A549 (cell line): ENCODE data around the gene TSHZ2. TPM values are rescaled to one million over a fixed set of nuclear protein-coding genes. Genes with fewer than 3 reads are reported as not detected.

ENCODE experiments used
- ATAC-seq, 2 experiments: fragments of 200-7000 bp in 1 of 2; fragments of >200 bp in 1 of 2; cut with Nextera tagmentation in 1 of 2; cut with Tn5 transposase in 1 of 2; 3 replicates each; pipeline versions ENCODE4 v1.8.0 to v1.9.1; 2018 to 2020; ENCODE audit warnings: mild to moderate bottlenecking in 1 of 2, moderate library complexity in 1 of 2
- CTCF ChIA-PET: fragments of 300-600 bp; sonication (Branson Sonifier 250); formaldehyde crosslinking; extraction: SDS; loops from one replicate; lab custom pipeline; 2021; ENCODE audit warnings: antibody characterized with exemption, inconsistent platforms; lab: Yijun Ruan, JAX
- POLR2A ChIA-PET: fragments of 350-600 bp; formaldehyde crosslinking; extraction: SDS; loops from one replicate; lab custom pipeline; 2021; ENCODE audit warnings: antibody characterized with exemption, inconsistent platforms; lab: Yijun Ruan, JAX
- DNase-seq, 2 experiments: peaks; one replicate each; pipeline versions ENCODE4 v3.0.0 to v3.0.0-alpha.2; 2011 to 2016; ENCODE audit warnings: low read depth in 1 of 2, low spot score in 1 of 2
- FAIRE-seq: peaks from 2 replicates; lab custom pipeline; 2011; peaks lifted over from hg19 to GRCh38; lab: Jason Lieb, UNC
- H3K27ac ChIP-seq, 2 experiments: fragments of >200 bp; sonication (Bioruptor Twin); formaldehyde crosslinking; 3 replicates each; pipeline ENCODE4 v1.5.1; 2016 to 2017
- H3K4me1 ChIP-seq: fragments of >200 bp; sonication (Bioruptor Twin); formaldehyde crosslinking; 3 replicates; pipeline ENCODE4 v1.6.1; 2016
- H3K4me2 ChIP-seq: fragments of >200 bp; sonication (Bioruptor Twin); formaldehyde crosslinking; 3 replicates; pipeline ENCODE4 v1.6.1; 2016
- H3K4me3 ChIP-seq: fragments of >200 bp; sonication (Bioruptor Twin); formaldehyde crosslinking; 3 replicates; pipeline ENCODE4 v1.5.1; 2016
- H3K9me3 ChIP-seq: fragments of >200 bp; sonication (Bioruptor Twin); formaldehyde crosslinking; 3 replicates; pipeline ENCODE4 v1.6.1; 2016
- ATOH8 ChIP-seq: fragments of 250-450 bp; sonication (Bioruptor Pico); IDR thresholded peaks from 2 replicates; pipeline ENCODE4 v1.5.0; 2020; ENCODE audit warnings: low read depth, mild to moderate bottlenecking, moderate library complexity
- BCL3 ChIP-seq: fragments of >200 bp; sonication (Bioruptor Twin); formaldehyde crosslinking; IDR thresholded peaks from 3 replicates; pipeline ENCODE4 v1.6.1; 2016
- CBX8 ChIP-seq: fragments of 200-600 bp; sonication (generic); IDR thresholded peaks from 2 replicates; pipeline ENCODE4 v1.6.1; 2016
- CEBPB ChIP-seq, 2 experiments: fragments of >200 bp in 1 of 2; sonication (Bioruptor Twin) in 1 of 2; formaldehyde crosslinking in 1 of 2; IDR thresholded peaks; 2 replicates each; pipeline ENCODE4 v1.6.1; 2012 to 2016
- CTCF ChIP-seq: fragments of >200 bp; sonication (Bioruptor Twin); formaldehyde crosslinking; IDR thresholded peaks from 3 replicates; pipeline ENCODE4 v1.5.1; 2016
- E2F6 ChIP-seq: IDR thresholded peaks from 2 replicates; pipeline ENCODE4 v1.6.1; 2012; ENCODE audit warnings: low read depth, borderline replicate concordance
- EHMT2 ChIP-seq: fragments of 200-600 bp; sonication (generic); IDR thresholded peaks from 2 replicates; pipeline ENCODE4 v1.6.1; 2016; ENCODE audit warnings: antibody characterized with exemption, low read depth, mild to moderate bottlenecking, moderate library complexity
- ELK1 ChIP-seq: fragments of 150-350 bp; IDR thresholded peaks from 2 replicates; pipeline ENCODE4 v1.6.1; 2014; ENCODE audit warnings: low read depth, mild to moderate bottlenecking, low read length
- EP300 ChIP-seq, 2 experiments: fragments of >200 bp; sonication (Bioruptor Twin); formaldehyde crosslinking; IDR thresholded peaks; 2 replicates in 1 of 2; 3 replicates in 1 of 2; pipeline ENCODE4 v1.6.1; 2016 to 2017
- FOSB ChIP-seq: fragments of 250-450 bp; sonication (Bioruptor Pico); IDR thresholded peaks from 2 replicates; pipeline ENCODE4 v1.5.0; 2020; ENCODE audit warnings: mild to moderate bottlenecking, moderate library complexity
- FOSL2 ChIP-seq, 2 experiments: fragments of 450-650 bp in 1 of 2; fragments of >200 bp in 1 of 2; sonication (Bioruptor Twin) in 1 of 2; formaldehyde crosslinking; IDR thresholded peaks; 2 replicates each; pipeline versions ENCODE4 v1.5.0 to v1.6.1; 2016 to 2020; ENCODE audit warnings: mild to moderate bottlenecking in 1 of 2, moderate library complexity in 1 of 2
- FOXS1 ChIP-seq: fragments of 250-450 bp; sonication (Bioruptor Pico); IDR thresholded peaks from 2 replicates; pipeline ENCODE4 v1.5.0; 2020; ENCODE audit warnings: mild to moderate bottlenecking, moderate library complexity
- GATA3 ChIP-seq: IDR thresholded peaks from 2 replicates; pipeline ENCODE4 v1.6.1; 2012; ENCODE audit warnings: borderline replicate concordance
- HES2 ChIP-seq: fragments of >200 bp; sonication (Bioruptor Twin); formaldehyde crosslinking; IDR thresholded peaks from 2 replicates; pipeline ENCODE4 v1.6.1; 2016
- HOXB13 ChIP-seq: fragments of 250-450 bp; sonication (Bioruptor Pico); IDR thresholded peaks from 2 replicates; pipeline ENCODE4 v1.5.0; 2020; ENCODE audit warnings: low read depth, mild to moderate bottlenecking, moderate library complexity
- KDM1A ChIP-seq: fragments of 200-600 bp; sonication (generic); IDR thresholded peaks from 2 replicates; pipeline ENCODE4 v1.6.1; 2016; ENCODE audit warnings: low read depth, mild to moderate bottlenecking
- KDM5A ChIP-seq: fragments of 200-600 bp; sonication (generic); IDR thresholded peaks from 2 replicates; pipeline ENCODE4 v1.6.1; 2016; ENCODE audit warnings: antibody characterized with exemption, mild to moderate bottlenecking
- MAZ ChIP-seq: fragments of 150-350 bp; IDR thresholded peaks from 2 replicates; pipeline ENCODE4 v1.6.1; 2014; ENCODE audit warnings: antibody characterized with exemption, low read depth, low read length, borderline replicate concordance
- MYC ChIP-seq: IDR thresholded peaks from 2 replicates; pipeline ENCODE4 v1.6.1; 2012; ENCODE audit warnings: mild to moderate bottlenecking, inconsistent platforms, low read length, improper control_type of control experiment, borderline replicate concordance
- NFE2L2 ChIP-seq: fragments of 150-350 bp; conservative IDR thresholded peaks from 2 replicates; pipeline ENCODE4 v1.6.1; 2014; ENCODE audit warnings: low read length
- NR3C1 ChIP-seq: fragments of >200 bp; sonication (Bioruptor Twin); formaldehyde crosslinking; IDR thresholded peaks from 3 replicates; pipeline ENCODE4 v1.6.1; 2017
- PBX3 ChIP-seq: IDR thresholded peaks from 2 replicates; pipeline ENCODE4 v1.6.1; 2012
- PHF8 ChIP-seq: fragments of 200-600 bp; sonication (generic); IDR thresholded peaks from 2 replicates; pipeline ENCODE4 v1.6.1; 2016; ENCODE audit warnings: low read depth, mild to moderate bottlenecking, antibody characterized with exemption, moderate library complexity, borderline replicate concordance
- POLR2A ChIP-seq: IDR thresholded peaks from 2 replicates; pipeline ENCODE4 v1.6.1; 2012; ENCODE audit warnings: mild to moderate bottlenecking, low read length
- POLR2AphosphoS2 ChIP-seq: conservative IDR thresholded peaks from 2 replicates; pipeline ENCODE4 v1.6.1; 2012; ENCODE audit warnings: low read length, improper control_type of control experiment, inconsistent platforms
- RARB ChIP-seq: fragments of 250-450 bp; sonication (Bioruptor Pico); IDR thresholded peaks from 2 replicates; pipeline ENCODE4 v1.8.0; 2021; ENCODE audit warnings: mild to moderate bottlenecking, moderate library complexity
- RFX5 ChIP-seq: fragments of 450-650 bp; IDR thresholded peaks from 2 replicates; pipeline ENCODE4 v1.7.1; 2014; ENCODE audit warnings: antibody characterized with exemption, mild to moderate bottlenecking, moderate library complexity
- RNF2 ChIP-seq: fragments of 200-600 bp; sonication (generic); IDR thresholded peaks from 2 replicates; pipeline ENCODE4 v1.6.1; 2016; ENCODE audit warnings: low read depth, mild to moderate bottlenecking, antibody characterized with exemption, moderate library complexity, borderline replicate concordance
- SMC3 ChIP-seq: fragments of >200 bp; sonication (Bioruptor Twin); formaldehyde crosslinking; IDR thresholded peaks from 3 replicates; pipeline ENCODE4 v1.6.1; 2018; ENCODE audit warnings: inconsistent platforms
- TFCP2L1 ChIP-seq: fragments of 250-450 bp; sonication (Bioruptor Pico); IDR thresholded peaks from 2 replicates; pipeline ENCODE4 v1.5.0; 2021; ENCODE audit warnings: mild to moderate bottlenecking
- ZC3H11A ChIP-seq: fragments of 450-650 bp; IDR thresholded peaks from 2 replicates; pipeline ENCODE4 v1.6.1; 2014; ENCODE audit warnings: antibody characterized with exemption, mild to moderate bottlenecking
- ZNF302 ChIP-seq: fragments of 250-450 bp; sonication (Bioruptor Pico); IDR thresholded peaks from 2 replicates; pipeline ENCODE4 v1.9.0; 2021; ENCODE audit warnings: inconsistent platforms, mild to moderate bottlenecking, moderate library complexity
- ZSCAN20 ChIP-seq: fragments of 250-450 bp; sonication (Bioruptor Pico); IDR thresholded peaks from 2 replicates; pipeline ENCODE4 v1.8.0; 2022; ENCODE audit warnings: mild to moderate bottlenecking, moderate library complexity
- WGBS: methylation state at CpG from one replicate; pipeline ENCODE4 v1.1.6; 2017; ENCODE audit errors: missing lambda C conversion rate; 5-methylcytosine and 5-hydroxymethylcytosine counted together
- polyA plus RNA-seq, 4 experiments: library from polyadenylated mRNA; depleted of rRNA in 3 of 4; stranded (reverse); fragments of >200 nt; fragmentation: RNase III in 1 of 4; extraction: RNeasy Plus Mini Kit Qiagen cat#74134 plus additional on column Dnase treatment in 1 of 4; gene quantifications; 2 replicates in 3 of 4; 3 replicates in 1 of 4; pipeline ENCODE4 v1.2.3, GENCODE V29; 2011 to 2017

The TSHZ2 gene
- polyA plus RNA-seq, 2 of the 4 experiments (the other 2 are of a cell fraction) = not detected

- TF ChIP-seq ZC3H11A (no peak), KDM5A (no peak), FOSB (no peak), ELK1 (no peak), RNF2 (no peak), E2F6 (no peak), POLR2AphosphoS2 (no peak), FOXS1 (no peak), NR3C1 (no peak), FOSL2 (IDR thresholded peaks at IDR 0.05) (no peak), FOSL2 (CRISPR knock-in tag; IDR thresholded peaks at IDR 0.05) (no peak), PBX3 (no peak), HOXB13 (CRISPR knock-in tag) (no peak), KDM1A (no peak), HES2 (no peak), RFX5 (no peak), GATA3 (no peak), EHMT2 (no peak), PHF8 (no peak), CEBPB (IDR thresholded peaks at IDR 0.05) (no peak), CBX8 (no peak)
- no peak for FAIRE-seq
- no peak for DNase-seq
- Histone ChIP-seq H3K4me3 (no peak overlapping the region), H3K9me3 (peaks cover 6% of the 10 kb centered on the region; the same call in 1 of the 3 replicates), H3K27ac (no peak overlapping the region), H3K4me2 (no peak overlapping the region), H3K4me1 (no peaks in the 10 kb centered on the region)
- ATAC-seq = no peak
- WGBS = 6% methylated on average over 1 of the region's 1 CpG
- ChIA-PET POLR2A (no interaction called here), CTCF (no interaction called here)
Observed at GRCh38 chr20:53354314-53354713, 382.2 kb downstream of the TSHZ2 start.

- 0% methylated on average over 2 of the region's 2 CpGs for WGBS
- ChIA-PET POLR2A (no interaction called here), CTCF (no interaction called here)
- TF ChIP-seq NFE2L2 = no peak
- no peak for TF ChIP-seq CTCF
- no peak for TF ChIP-seq KDM1A
- TF ChIP-seq SMC3 = no peak
- no peak for TF ChIP-seq RARB (CRISPR knock-in tag)
- no peak for TF ChIP-seq PHF8
- TF ChIP-seq MYC = no peak
- TF ChIP-seq ZSCAN20 = no peak
- no peak for TF ChIP-seq BCL3
- no peak for TF ChIP-seq FOSB
- TF ChIP-seq ZNF302 = no peak
- no peak for TF ChIP-seq MAZ
- no peak for TF ChIP-seq ZC3H11A
- TF ChIP-seq EP300 (IDR thresholded peaks at IDR 0.05) = no peak
- TF ChIP-seq FOSL2 (IDR thresholded peaks at IDR 0.05) = no peak
- no peak for TF ChIP-seq FOSL2 (CRISPR knock-in tag; IDR thresholded peaks at IDR 0.05)
- no peak for TF ChIP-seq TFCP2L1 (CRISPR knock-in tag)
- no peak for TF ChIP-seq POLR2A
- TF ChIP-seq ATOH8 (CRISPR knock-in tag) = no peak
Observed at GRCh38 chr20:53355790-53356189, 383.6 kb downstream of the TSHZ2 start.

More at GRCh38 chr20:53355790-53356189, 383.6 kb downstream of the TSHZ2 start:
- Histone ChIP-seq H3K27ac (no peak overlapping the region), H3K4me2 (no peak overlapping the region), H3K4me1 (no peaks in the 10 kb centered on the region), H3K9me3 (peaks cover 6% of the 10 kb centered on the region; the same call in 1 of the 3 replicates), H3K4me3 (no peak overlapping the region)
- no peak for ATAC-seq
- FAIRE-seq = no peak
- no peak for DNase-seq
